B cell (primary cell): ENCODE measurements around the gene SLC6A18.

ENCODE experiments used
- CTCF ChIP-seq: fragments of 200-600 bp; IDR thresholded peaks from one replicate; pipeline ENCODE4 v1.8.0; 2022; ENCODE audit warnings: antibody characterized with exemption, mild to moderate bottlenecking
- EZH2 ChIP-seq: IDR thresholded peaks from 2 replicates; pipeline ENCODE4 v1.6.1; 2012; ENCODE audit warnings: borderline replicate concordance, low read depth, mild to moderate bottlenecking, moderate library complexity, low read length; ENCODE audit not compliant: insufficient read depth, poor library complexity, severe bottlenecking

DNA sequence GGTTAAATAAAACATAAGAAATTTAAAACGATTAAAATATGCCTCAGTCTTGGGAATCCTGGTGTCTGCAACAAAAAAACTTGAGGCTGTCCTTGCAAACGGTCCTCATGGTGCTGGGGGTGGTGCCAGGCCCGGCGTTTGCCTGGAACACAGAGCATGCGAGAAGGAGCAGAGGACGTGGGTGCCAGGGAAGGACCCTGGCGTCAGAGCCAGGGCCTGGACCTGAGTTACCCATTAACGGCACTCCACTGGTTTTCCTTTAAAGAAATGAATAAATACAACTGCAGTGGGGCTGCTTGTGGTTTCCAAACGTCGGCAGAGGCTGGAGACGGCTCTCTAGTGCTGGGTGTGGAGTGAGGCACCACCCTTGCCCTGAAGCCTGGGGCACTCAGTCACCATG is at the start of gene SLC6A18:
- TF ChIP-seq CTCF (no peak), EZH2 (no peak)
